DMS 273 (cell line): Measurements from ENCODE around the gene SMOC2.

Experiments used
- DNase-seq: peaks from one replicate; lab custom pipeline; 2025; ENCODE audit not compliant: unreplicated experiment; lab: John Stamatoyannopoulos, UW

The SMOC2 gene

DNA sequence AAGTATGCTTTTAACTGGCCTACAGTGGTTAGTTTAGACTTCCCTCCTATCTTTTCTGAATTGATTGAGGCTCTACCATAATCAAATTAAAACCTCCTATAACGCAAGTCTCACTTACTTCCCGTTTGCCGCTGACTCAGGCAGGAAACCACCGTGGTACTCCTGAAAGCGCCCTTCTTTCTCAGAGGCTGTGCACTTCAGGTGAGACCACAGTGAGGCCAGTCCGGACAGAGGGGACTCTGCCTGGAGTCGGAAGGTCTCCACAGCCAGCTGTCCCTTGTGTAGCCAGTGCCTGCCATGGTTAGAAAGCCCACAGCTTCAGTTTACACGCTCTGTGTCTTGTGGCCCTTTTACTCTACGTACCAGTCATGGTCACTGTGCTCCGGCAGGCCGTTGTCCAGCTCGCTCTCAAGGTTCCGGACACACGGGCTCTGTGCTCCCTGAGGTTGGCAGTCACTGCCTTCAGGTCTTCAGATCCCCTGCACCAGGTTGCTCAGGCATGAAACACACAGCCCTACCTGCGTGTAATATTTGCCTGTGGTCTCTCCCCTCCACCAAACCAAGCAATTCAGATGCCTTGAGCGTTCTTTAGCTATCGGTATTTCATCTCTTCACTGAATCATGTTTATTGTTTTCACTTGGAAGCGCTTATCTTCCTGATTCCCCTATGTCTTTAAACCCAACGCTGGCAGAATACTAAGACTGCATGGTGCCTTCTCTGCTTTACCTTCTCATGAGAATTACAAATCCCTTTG lies 178.8 kb downstream of the SMOC2 start:
- DNase-seq, result no peak

DNA sequence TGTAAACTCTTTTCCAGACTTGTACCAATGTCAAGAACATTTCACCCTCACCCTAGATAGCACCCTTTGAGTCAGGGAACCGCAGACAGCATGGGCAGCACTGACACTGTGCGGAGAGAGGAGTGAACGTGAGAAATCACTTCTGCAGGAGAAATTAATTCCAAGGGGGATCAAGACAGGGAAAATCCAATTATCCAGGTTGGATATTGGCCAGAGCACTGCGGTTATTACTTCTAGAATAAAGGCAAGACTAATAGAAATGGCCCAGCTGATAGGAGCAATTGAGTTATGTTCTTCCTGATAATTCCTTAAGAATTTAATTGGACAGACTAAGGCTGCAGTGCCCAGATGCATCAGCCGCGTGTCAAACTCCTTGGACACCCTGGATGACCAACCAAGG lies 179.6 kb downstream of the SMOC2 start:
- DNase-seq, result no peak

DNA sequence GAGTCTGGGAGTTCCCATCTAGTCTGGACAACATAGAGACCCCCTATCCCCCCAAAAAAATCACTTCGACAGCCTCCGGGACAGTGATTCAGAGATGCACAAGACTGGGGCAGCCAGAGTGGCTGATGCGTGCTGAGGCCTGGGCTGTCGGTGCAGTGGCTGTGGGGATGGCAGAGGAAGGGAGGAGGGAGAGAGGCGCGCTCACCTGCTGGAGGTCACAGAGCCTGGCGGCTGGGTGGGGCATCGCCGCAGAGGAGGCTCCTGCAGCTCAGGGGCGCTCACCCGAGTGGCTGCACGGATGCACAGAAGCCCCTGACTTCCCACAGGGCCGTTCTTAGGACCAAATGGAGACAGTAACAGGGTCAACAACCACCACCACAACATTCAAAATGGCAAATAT lies 182.8 kb downstream of the SMOC2 start:
- no peak for DNase-seq

DNA sequence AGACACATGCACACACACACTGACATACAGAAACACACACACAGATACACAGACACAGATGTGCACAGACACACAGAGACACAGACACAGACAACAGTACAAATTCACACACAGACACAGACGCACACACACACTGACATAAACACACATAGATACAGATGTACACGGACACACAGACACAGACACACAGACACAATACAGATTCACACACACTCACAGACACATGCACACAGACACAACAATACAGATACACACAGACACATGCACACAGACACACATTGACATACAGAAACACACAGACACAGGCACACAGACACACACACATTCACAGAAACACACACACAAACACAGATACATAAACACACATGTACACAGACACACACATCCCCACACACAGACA lies 183.6 kb downstream of the SMOC2 start:
- no peak for DNase-seq

- no peak for DNase-seq
Observed at GRCh38 chr6:168624948-168625347, 184.0 kb downstream of the SMOC2 start.

- no peak for DNase-seq
Observed at GRCh38 chr6:168625602-168626001, 184.6 kb downstream of the SMOC2 start.

DNA sequence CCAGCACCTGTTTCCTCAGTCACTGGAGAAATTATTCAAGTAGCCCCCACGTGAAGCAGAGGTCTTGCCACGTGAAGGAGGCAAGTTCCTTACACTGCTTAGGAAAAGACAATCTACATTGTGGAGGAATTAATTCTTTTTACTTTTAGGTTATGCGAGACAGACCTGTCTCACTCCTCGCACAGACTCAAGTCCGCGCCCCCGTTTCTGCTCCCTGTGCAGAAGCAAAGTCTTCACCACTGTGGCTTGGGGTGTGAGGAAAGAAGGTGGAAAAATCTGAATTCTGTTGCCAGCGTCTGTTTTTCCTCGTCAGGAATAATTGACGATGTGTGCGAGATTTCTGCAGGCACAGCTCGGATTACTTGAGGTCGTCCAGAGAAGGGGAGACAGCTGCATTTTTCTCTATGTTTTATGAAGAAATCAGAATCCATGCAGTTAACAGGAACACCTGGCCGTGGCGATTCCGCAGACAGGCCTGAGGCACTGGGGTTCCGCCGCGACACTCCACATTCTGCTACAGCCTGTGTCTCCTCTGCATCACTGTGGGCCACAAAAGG lies 185.1 kb downstream of the SMOC2 start:
- no peak for DNase-seq

- no peak for DNase-seq
Observed at GRCh38 chr6:168627506-168628175, 186.7 kb downstream of the SMOC2 start.

DNA sequence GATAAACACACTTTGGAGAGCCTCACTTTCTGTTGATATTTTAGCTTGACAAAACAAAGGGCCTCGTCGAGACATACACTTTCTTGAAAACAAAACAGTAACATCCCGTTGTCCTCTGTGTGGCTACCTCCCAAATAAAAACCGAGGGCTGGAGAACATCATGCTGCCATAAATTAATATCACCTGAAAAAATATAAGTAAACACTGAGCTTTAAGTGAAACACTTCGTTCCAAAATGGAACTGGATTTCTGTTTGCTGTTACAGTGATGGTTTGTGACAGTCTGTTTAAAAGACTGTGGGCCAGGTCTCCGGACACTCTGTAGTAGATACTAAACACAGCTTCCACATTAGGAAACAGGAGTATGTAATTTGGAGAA lies 187.2 kb downstream of the SMOC2 start:
- DNase-seq, result no peak

GRCh38 chr6:168628732-168629245 lies 187.8 kb downstream of the SMOC2 start:
- DNase-seq, result no peak

GRCh38 chr6:168631564-168631963 lies 190.6 kb downstream of the SMOC2 start:
- DNase-seq, result no peak

DNA sequence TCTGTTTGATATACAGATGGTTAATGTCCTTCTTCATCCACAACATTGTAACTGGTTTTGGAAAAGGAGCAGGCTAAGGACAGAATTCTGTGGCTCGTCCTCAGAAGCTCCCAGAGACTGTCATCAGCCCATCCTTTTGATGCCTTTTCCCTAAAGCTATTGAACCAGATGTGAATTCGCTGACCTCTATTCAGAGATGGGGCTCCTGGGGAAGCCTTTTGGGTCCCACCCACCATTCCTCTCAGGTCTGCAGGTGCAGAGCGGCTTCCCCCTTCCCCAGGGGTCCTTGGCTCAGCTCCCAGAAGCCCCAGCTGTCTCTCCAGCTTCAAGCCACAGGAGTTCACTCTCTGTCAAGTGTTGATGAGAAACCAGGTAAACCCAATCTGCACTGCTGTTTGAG lies 191.7 kb downstream of the SMOC2 start:
- no peak for DNase-seq

DNA sequence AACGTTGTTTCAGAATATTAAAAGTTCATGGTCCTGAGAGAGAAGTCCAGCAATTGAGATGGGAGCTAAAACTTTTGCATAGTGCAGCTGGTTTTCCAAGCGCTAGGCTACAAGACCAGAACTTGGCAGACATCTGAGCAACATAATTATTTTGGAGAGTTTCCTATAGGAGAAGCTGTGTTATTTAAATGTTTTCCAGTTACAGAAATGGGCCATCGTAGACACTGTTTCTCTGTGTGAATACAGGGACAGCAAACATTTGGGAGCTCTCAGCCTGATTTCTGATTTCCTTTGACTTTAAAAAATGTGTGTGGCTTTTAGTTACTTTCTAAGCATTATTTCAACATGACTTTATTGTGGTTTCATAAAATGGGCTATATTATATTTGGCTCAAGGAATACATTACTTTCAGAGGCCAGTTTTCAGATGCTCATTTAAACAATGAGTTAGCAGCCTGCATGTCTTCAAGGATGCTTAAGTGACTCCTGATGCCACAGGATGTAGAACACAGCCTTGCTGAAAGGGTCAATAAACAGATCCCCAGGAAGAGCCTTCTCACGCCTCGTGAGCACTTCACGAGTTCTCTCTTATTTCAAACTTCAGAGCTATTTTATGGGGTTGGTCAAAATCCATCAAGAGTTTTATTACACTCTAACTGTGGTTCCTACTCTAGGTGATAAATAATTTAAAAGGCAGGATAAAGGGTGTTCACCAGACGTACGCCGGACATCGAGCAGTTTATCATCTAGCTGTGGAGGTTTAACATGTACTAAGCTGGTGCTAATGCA lies 193.8 kb downstream of the SMOC2 start:
- no peak for DNase-seq

GRCh38 chr6:168636147-168637004 lies 195.4 kb downstream of the SMOC2 start:
- no peak for DNase-seq

DNA sequence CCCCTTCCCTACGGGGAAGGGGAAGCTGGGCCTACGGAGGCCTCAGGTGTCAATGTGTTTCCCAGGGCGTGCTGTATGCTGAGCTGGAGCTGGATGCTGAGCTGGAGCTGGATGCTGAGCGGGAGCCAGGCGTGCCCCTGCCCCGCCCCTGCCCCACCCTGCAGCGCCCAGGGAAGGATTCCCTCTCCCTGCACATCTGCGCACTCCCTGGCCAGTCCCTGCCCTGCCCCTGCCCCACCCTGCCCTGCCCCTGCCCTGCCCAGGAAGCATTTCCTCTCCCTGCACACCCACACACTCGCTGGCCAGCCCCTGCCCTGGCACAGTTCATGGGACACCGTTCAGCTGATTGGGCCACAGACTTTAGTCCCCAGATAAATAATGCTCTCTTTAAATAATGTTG lies 196.8 kb downstream of the SMOC2 start:
- no peak for DNase-seq

GRCh38 chr6:168638468-168639271 lies 197.7 kb downstream of the SMOC2 start:
- DNase-seq, result peak; percentile 44

DNA sequence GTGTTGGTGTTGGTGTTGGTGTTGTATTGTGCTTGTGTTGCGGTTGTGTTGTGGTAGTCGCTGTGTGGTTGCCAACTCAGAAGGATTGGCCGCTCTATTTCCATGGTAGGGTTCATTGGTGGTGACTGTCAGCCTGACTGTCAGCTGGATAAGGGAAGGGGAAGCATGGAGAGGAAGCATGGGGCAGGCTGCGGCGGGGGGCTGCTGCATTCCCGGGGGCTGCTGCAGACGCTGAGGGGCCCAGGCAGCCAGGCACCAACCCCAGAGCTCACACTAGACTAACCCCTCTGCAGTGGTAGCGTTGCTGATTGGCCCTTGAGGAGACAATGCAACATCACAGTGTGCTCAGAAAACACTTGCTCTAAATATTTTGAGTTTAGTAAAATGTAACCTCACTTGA lies 199.2 kb downstream of the SMOC2 start:
- DNase-seq, result no peak

DNA sequence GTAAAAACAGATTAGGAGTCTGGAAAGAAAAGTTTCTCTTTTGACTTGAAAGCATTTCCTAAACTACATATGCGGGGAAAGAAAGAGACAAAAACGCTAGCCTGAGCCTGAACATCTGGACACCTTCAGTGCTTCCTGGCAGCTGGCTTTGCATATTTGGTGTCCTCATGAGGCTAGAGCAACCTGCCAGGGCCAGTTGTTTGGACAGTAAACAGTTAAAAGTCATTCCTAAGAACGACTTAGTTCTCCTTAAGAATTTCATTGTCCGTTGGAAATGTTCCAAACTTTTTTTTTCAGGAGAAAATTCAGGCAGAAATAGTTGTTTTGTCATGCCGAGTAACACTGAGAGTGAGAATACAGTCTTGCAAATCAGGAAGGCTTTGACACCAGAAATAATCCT lies 199.8 kb downstream of the SMOC2 start:
- DNase-seq, result peak; percentile 44

DNA sequence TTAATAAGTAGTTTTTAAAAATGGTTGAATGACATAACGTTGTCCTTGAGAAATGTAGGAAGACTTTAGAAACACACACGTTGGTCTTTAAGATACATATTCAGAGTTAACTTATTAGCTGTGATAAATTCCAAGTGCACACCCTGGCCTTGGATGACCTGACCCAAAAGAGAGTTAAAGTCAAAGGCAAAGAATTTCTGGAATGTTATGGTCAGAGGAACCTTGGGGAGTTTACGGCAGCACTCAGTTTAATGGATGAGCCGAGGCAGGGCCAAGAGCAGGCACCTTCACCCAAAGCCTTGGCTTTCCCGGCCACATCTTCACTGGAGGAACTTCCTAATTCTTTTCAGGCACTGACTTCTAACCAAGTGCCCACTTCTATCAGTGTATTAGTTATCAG lies 200.5 kb downstream of the SMOC2 start:
- no peak for DNase-seq

DNA sequence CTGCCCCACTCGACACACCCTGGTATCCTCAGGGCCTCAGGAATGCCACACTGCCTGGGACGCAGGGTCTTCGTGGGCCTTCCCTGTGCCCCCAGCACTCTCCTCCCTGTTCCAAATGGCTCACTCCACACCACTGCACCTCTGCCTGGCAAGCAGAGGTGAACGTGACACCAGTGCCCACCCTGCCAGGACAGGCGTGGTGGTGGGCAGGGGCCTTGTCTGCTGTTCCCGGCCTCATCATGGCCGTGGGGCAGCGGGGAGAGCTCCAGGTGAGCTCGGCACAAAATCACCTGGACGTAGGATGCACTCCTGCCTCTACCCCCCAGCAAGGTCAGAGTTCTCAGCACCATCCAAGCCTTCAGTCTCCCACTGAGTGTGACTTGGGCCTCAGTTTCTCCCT lies 202.4 kb downstream of the SMOC2 start:
- DNase-seq, result no peak
